Measurements from ENCODE around the gene MMP20.

GRCh38 chr11:102528618-102529017 lies 96.5 kb downstream of the MMP20 start:
- no peak for TF ChIP-seq CTCF (IDR thresholded peaks at IDR 0.05)
- no peak for TF ChIP-seq POLR2A (IDR thresholded peaks at IDR 0.05)
